Hindlimb muscle (tissue), 1 donor: Measurements from ENCODE around the gene DCLRE1A. TPM values are rescaled to one million over a fixed set of nuclear protein-coding genes. Genes with fewer than 3 reads are reported as not detected.

ENCODE experiments used
- DNase-seq: peaks from one replicate; pipeline ENCODE4 v3.0.0-alpha.2; 2013
- polyA plus RNA-seq: library from polyadenylated mRNA; unstranded; fragments of 120-200 nt; gene quantifications from one replicate; pipeline ENCODE4 v1.2.1, GENCODE V29; 2013; ENCODE audit not compliant: insufficient read length

The DCLRE1A gene
- polyA plus RNA-seq = 5.2 TPM

- DNase-seq = peak; percentile 81
These were observed at the start of gene DCLRE1A, which contains the start of gene NHLRC2 for GRCh38 chr10:113854013-113854760. Gene DCLRE1A (minus strand): TSS chr10:113854082. CDS start chr10:113853182, 900 bp downstream. Gene NHLRC2 (plus strand): TSS chr10:113854661. CDS start chr10:113854873, 212 bp downstream.

- no peak for DNase-seq
These were observed 46.2 kb upstream of the DCLRE1A start for GRCh38 chr10:113899952-113900598.

- no peak for DNase-seq
These were observed 44.1 kb upstream of the DCLRE1A start for GRCh38 chr10:113897693-113898618.

- no peak for DNase-seq
These were observed 41.1 kb upstream of the DCLRE1A start for GRCh38 chr10:113895018-113895417.

GRCh38 chr10:113894581-113894980, 40.7 kb upstream of the DCLRE1A start:
- no peak for DNase-seq

GRCh38 chr10:113893570-113893969, 39.7 kb upstream of the DCLRE1A start:
- no peak for DNase-seq

- no peak for DNase-seq
These were observed 37.6 kb upstream of the DCLRE1A start for GRCh38 chr10:113891476-113891875.

GRCh38 chr10:113890769-113891168, 36.9 kb upstream of the DCLRE1A start:
- no peak for DNase-seq

GRCh38 chr10:113889911-113890310, 36.0 kb upstream of the DCLRE1A start:
- DNase-seq = no peak

GRCh38 chr10:113882240-113882639, 28.4 kb upstream of the DCLRE1A start:
- DNase-seq = no peak

- DNase-seq = no peak
These were observed 26.4 kb upstream of the DCLRE1A start for GRCh38 chr10:113880236-113880635.

- DNase-seq = no peak
These were observed 25.8 kb upstream of the DCLRE1A start for GRCh38 chr10:113879691-113880090.

GRCh38 chr10:113876461-113876860, 22.6 kb upstream of the DCLRE1A start:
- no peak for DNase-seq

- DNase-seq = no peak
These were observed 21.3 kb upstream of the DCLRE1A start for GRCh38 chr10:113875212-113875611.

GRCh38 chr10:113872139-113873030, 18.5 kb upstream of the DCLRE1A start:
- no peak for DNase-seq

GRCh38 chr10:113869789-113870188, 15.9 kb upstream of the DCLRE1A start:
- DNase-seq = no peak

GRCh38 chr10:113867904-113868303, 14.0 kb upstream of the DCLRE1A start:
- no peak for DNase-seq

GRCh38 chr10:113866551-113867394, 12.9 kb upstream of the DCLRE1A start:
- no peak for DNase-seq

GRCh38 chr10:113865901-113866300, 12.0 kb upstream of the DCLRE1A start:
- no peak for DNase-seq

GRCh38 chr10:113859261-113859660, 5.4 kb upstream of the DCLRE1A start:
- DNase-seq = no peak

GRCh38 chr10:113858541-113858940, 4.7 kb upstream of the DCLRE1A start:
- DNase-seq = no peak
